Mucosa of descending colon (tissue), 3 donors: ENCODE measurements around the gene TGM1. TPM values are rescaled to one million over a fixed set of nuclear protein-coding genes. Genes with fewer than 3 reads are reported as not detected.

Experiments
- ATAC-seq: fragments of 200-7000 bp; cut with Tn5 transposase; one replicate; pipeline ENCODE4 v1.9.1; 2020; ENCODE audit warnings: mild to moderate bottlenecking, moderate library complexity
- DNase-seq, 3 donors: peaks; one replicate each; pipeline ENCODE4 v3.0.0-alpha.2; 2020
- H3K36me3 ChIP-seq: fragments of 200-600 bp; one replicate; pipeline ENCODE4 v1.8.0; 2021; ENCODE audit warnings: low read depth, mild to moderate bottlenecking
- H3K4me1 ChIP-seq: fragments of 200-600 bp; one replicate; pipeline ENCODE4 v1.8.0; 2021; ENCODE audit warnings: low read depth, mild to moderate bottlenecking
- H3K4me3 ChIP-seq: fragments of 200-600 bp; one replicate; pipeline ENCODE4 v1.8.0; 2021; ENCODE audit warnings: mild to moderate bottlenecking
- H3K9me3 ChIP-seq: fragments of 200-600 bp; one replicate; pipeline ENCODE4 v1.8.0; 2021; ENCODE audit warnings: mild to moderate bottlenecking
- intact Hi-C, 2 donors: fragments of 100-400 bp; cut with DNase I in 1 of 2; cut with micrococcal nuclease in 1 of 2; formaldehyde crosslinking; loops; one replicate each; pipeline versions ENCODE4 v1.11.0 to v1.11.1; 2022; cut with DNase I, micrococcal nuclease
- total RNA-seq, 3 donors: library from RNA; stranded (reverse); fragmentation: NEBNext Ultra II Directional in 2 of 3; extraction: Animal tissue kit (Norgen Biotek cat#: 25700) in 2 of 3; gene quantifications; one replicate each; pipeline versions ENCODE4 v1.2.1 to v1.2.4, GENCODE V29; 2021 to 2023
- TF ChIP-seq, protein P1 (sequence below): fragments of 200-600 bp; IDR thresholded peaks from one replicate; pipeline ENCODE4 v1.8.0; 2022; ENCODE audit warnings: antibody characterized with exemption, mild to moderate bottlenecking
- donor health status: DM: no; HTN: no; CAD: no; lungs with moderate emphysema.
- donor health status: DM: no; HTN: no; CAD: no.
- donor health status: DM: no; HTN: yes; CAD: no.

TGM1 gene
- total RNA-seq, 3 donors from 2014 or later = 2.2 to 3.3 (median 2.4) TPM

DNA sequence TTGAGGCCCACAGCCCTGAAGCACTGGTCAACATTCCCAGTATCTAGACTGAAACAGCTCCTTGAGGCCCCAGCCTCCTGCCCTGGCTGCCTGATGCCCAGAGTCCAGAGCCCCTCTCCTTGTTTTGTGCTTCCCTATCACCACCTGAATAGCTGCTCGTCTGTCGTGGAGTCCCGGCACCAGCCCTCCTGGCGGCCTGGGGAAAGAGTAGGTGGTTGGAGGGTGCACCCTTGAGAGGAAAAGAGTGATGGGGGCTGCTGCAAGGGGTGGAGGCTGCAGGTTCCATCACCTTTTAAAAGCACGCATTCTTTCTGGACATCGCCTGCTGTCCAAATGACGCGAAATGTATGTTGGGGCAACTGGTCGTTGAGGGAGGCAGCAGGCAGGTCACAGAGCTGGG is 5.2 kb upstream of the TGM1 start:
- no peaks in the 10 kb centered on the region for H3K36me3 ChIP-seq
- TF ChIP-seq, protein P1, sequence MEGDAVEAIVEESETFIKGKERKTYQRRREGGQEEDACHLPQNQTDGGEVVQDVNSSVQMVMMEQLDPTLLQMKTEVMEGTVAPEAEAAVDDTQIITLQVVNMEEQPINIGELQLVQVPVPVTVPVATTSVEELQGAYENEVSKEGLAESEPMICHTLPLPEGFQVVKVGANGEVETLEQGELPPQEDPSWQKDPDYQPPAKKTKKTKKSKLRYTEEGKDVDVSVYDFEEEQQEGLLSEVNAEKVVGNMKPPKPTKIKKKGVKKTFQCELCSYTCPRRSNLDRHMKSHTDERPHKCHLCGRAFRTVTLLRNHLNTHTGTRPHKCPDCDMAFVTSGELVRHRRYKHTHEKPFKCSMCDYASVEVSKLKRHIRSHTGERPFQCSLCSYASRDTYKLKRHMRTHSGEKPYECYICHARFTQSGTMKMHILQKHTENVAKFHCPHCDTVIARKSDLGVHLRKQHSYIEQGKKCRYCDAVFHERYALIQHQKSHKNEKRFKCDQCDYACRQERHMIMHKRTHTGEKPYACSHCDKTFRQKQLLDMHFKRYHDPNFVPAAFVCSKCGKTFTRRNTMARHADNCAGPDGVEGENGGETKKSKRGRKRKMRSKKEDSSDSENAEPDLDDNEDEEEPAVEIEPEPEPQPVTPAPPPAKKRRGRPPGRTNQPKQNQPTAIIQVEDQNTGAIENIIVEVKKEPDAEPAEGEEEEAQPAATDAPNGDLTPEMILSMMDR = no peak
- intact Hi-C loops = no loop called here

DNA sequence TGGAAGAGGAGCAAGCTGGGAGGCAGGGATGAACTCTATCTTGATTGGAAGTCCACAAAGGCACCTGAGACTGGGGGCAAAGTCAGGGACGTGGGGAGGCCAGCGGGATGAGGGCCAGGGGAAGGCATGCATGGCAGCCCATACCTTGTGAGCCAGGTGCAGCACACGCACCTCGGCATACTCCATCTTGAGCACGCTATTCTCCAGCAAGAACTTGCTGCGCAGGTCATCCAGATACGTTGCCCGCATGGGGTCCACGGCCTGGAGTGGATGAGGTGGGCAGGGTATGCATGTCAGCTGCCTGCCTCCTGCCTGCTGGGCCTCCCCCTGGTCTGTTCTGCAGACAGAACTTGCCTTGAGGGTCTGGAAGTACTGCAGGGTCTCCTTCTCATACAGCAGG is 4.5 kb upstream of the TGM1 start:
- TF ChIP-seq, protein P1 = no peak
- H3K4me3 ChIP-seq = no peak overlapping the region
- ATAC-seq (no peak), DNase-seq (peak in 1 of 3 donors; percentile 5)
- intact Hi-C loops = no loop called here
- no peaks in the 10 kb centered on the region for H3K4me1 ChIP-seq
- no peaks in the 10 kb centered on the region for H3K36me3 ChIP-seq
- H3K9me3 ChIP-seq = no peaks in the 10 kb centered on the region

More for the DNA sequence above, 5.2 kb upstream of the TGM1 start:
- H3K9me3 ChIP-seq = no peaks in the 10 kb centered on the region
- no peaks in the 10 kb centered on the region for H3K4me1 ChIP-seq
- peak in 1 of 3 donors; percentile 11 for DNase-seq
- no peak overlapping the region for H3K4me3 ChIP-seq
- ATAC-seq = no peak

DNA sequence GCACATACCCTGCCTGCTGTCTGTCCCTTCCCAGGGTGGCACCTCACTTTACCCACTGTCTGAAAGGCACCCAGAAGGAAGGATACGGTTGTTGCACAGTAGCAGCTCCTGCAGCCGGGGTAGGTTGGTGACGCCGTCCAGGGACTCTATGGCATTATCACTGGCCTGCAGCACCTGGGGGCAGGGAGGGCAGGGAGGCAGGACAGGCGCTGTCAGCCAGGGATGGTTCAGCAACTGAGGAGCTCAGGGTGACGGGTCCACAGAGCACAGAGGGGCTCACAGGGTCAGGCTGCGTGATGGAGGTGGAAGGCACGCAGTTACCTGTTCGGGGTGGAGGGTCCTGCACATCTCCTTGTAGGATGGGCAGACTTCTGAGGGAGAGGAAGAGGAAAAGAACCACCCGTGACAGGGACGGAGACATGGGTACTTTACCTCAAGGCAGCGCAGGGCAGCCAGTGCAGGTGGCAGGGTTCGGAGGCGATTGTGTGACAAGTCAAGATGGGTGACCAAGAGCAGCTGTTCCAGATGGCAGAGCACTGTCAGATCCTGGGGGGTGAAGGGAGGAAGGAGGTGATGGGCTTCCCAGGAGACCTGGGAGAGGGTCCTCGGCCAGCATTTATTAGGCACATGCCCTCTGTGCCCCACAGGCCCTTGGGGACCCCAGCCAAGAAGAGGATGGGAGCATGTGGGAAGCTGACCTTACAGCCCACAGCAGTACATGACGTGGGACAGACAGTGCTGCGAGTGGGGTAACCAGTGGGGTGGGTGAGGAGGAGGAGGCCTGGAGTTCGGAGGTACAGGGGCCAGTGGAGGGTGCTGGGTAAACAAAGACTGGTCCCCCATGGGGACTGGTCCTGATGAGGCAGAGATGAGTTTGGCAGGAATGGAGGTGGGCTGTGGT is 3.6 kb upstream of the TGM1 start:
- ATAC-seq (no peak), DNase-seq (peak in 1 of 3 donors; percentile 15)
- TF ChIP-seq, protein P1 = no peak
- Histone ChIP-seq H3K36me3 (no peaks in the 10 kb centered on the region), H3K9me3 (no peaks in the 10 kb centered on the region), H3K4me1 (no peaks in the 10 kb centered on the region), H3K4me3 (no peak overlapping the region)
- intact Hi-C loops = no loop called here

DNA sequence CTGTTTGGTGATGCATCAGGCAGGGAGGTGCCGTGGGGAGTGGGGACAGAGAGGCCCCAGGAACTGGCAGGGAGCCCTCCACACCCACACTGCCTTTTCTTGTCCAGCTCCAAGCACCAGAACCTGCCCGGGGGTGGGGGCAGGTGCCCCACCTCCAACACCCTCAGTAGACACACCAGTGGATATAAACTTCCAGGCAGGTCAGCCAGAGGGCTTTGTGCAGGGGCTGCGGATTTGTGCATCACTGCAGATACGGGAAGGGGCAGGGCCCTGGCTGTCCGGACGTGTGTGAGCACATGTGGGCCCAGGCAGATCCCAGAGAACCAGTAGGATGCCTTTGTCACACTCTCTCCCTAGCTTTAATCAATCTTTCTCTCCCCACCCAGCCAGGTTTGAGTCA is 1.3 kb upstream of the TGM1 start:
- DNase-seq = peak in 1 of 3 donors; percentile 16
- Histone ChIP-seq H3K4me3 (no peak overlapping the region), H3K9me3 (no peaks in the 10 kb centered on the region), H3K36me3 (no peaks in the 10 kb centered on the region), H3K4me1 (no peaks in the 10 kb centered on the region)
- ATAC-seq = no peak
- TF ChIP-seq, protein P1 = no peak
- intact Hi-C loops = no loop called here

DNA sequence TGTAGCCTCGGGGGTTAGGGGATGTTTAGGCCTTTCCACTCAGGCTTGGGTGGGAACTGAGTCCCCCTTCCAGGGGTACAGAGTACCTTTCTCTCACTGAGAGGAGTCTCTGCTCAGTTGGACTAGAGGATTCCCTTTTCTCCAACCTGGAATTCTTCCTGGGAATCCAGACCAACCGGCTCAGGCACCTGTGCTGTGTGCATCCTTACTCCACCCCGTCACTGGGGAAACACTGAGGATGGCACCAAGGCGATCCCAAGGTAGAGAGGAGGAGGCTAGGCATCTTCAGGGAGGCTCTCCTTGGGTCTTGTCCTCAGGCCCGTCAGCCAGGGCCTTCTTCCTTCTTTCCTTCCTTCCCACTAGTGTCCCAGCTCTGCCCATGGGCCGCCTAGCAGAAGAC is 871 bp upstream of the TGM1 start:
- intact Hi-C loops = no loop called here
- H3K36me3 ChIP-seq = no peaks in the 10 kb centered on the region
- H3K4me1 ChIP-seq = no peaks in the 10 kb centered on the region

More for the DNA sequence above, 871 bp upstream of the TGM1 start:
- DNase-seq (peak in 1 of 3 donors; percentile 3), ATAC-seq (no peak)
- TF ChIP-seq, protein P1 = no peak
- no peak overlapping the region for H3K4me3 ChIP-seq
- no peaks in the 10 kb centered on the region for H3K9me3 ChIP-seq
